ENCODE data around the gene BPIFA1. TPM values are rescaled to one million over a fixed set of nuclear protein-coding genes. Genes with fewer than 3 reads are reported as not detected.

Gene BPIFA1
- total and polyA plus RNA-seq, 2 donors = not detected

- H3K27ac ChIP-seq (ENCODE audit: low read depth) = no peak overlapping the region
- WGBS = 41% methylated on average over 6 of the region's 6 CpGs
- DNase-seq (ENCODE audit: extremely low spot score) = no peak
- H3K4me3 ChIP-seq (ENCODE audit: low read depth, low read length) = no peak overlapping the region
- no peaks in the 10 kb centered on the region for H3K36me3 ChIP-seq (ENCODE audit: insufficient read depth)
- no peaks in the 10 kb centered on the region for H3K4me1 ChIP-seq (ENCODE audit: insufficient read depth)
These were observed 6.0 kb upstream of the BPIFA1 start for GRCh38 chr20:33229843-33230242.

GRCh38 chr20:33231237-33231636, 4.6 kb upstream of the BPIFA1 start:
- Histone ChIP-seq H3K27ac (ENCODE audit: low read depth) (no peak overlapping the region), H3K4me3 (ENCODE audit: low read depth, low read length) (no peak overlapping the region), H3K36me3 (ENCODE audit: insufficient read depth) (no peaks in the 10 kb centered on the region), H3K4me1 (ENCODE audit: insufficient read depth) (no peaks in the 10 kb centered on the region)
- no peak for DNase-seq (ENCODE audit: extremely low spot score)
- 69% methylated on average over 7 of the region's 7 CpGs for WGBS

- DNase-seq (ENCODE audit: extremely low spot score) = no peak
- 22% methylated on average over 2 of the region's 2 CpGs for WGBS
- no peak overlapping the region for H3K27ac ChIP-seq (ENCODE audit: low read depth)
- no peak overlapping the region for H3K4me3 ChIP-seq (ENCODE audit: low read depth, low read length)
- no peaks in the 10 kb centered on the region for H3K36me3 ChIP-seq (ENCODE audit: insufficient read depth)
- H3K4me1 ChIP-seq (ENCODE audit: insufficient read depth) = no peaks in the 10 kb centered on the region
These were observed 3.2 kb upstream of the BPIFA1 start for GRCh38 chr20:33232486-33233072.

- Histone ChIP-seq H3K36me3 (ENCODE audit: insufficient read depth) (no peaks in the 10 kb centered on the region), H3K4me1 (ENCODE audit: insufficient read depth) (no peaks in the 10 kb centered on the region), H3K4me3 (ENCODE audit: low read depth, low read length) (no peak overlapping the region), H3K27ac (ENCODE audit: low read depth) (no peak overlapping the region)
- no peak for DNase-seq (ENCODE audit: extremely low spot score)
- WGBS = 26% methylated on average over 5 of the region's 5 CpGs
These were observed 2.5 kb upstream of the BPIFA1 start for GRCh38 chr20:33233129-33233774.

DNA sequence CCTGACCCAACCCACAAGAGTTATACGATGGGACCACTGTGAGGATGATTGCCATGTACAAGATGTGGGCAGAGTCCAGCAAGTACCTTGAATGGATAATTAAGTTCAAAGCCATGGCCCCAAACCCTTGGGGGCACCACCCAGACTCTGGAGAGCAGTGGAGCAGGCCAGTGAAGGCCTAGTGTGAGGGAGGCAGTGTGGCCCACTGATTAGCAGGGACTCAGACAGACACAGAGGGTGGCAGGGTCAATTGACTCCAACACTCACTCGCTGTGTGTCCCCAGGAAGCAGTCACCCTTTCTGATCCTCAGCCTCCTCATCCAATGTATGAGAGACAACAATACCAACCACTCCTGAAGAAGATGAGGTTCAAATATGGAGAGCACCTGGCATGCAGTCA, 1.7 kb upstream of the BPIFA1 start:
- Histone ChIP-seq H3K4me1 (ENCODE audit: insufficient read depth) (no peaks in the 10 kb centered on the region), H3K4me3 (ENCODE audit: low read depth, low read length) (no peak overlapping the region), H3K36me3 (ENCODE audit: insufficient read depth) (no peaks in the 10 kb centered on the region), H3K27ac (ENCODE audit: low read depth) (no peak overlapping the region)
- WGBS = 85% methylated on average over 2 of the region's 2 CpGs
- no peak for DNase-seq (ENCODE audit: extremely low spot score)

GRCh38 chr20:33236351-33236750, 555 bp downstream of the BPIFA1 start:
- no peak overlapping the region for H3K27ac ChIP-seq (ENCODE audit: low read depth)
- no peak overlapping the region for H3K4me3 ChIP-seq (ENCODE audit: low read depth, low read length)
- H3K36me3 ChIP-seq (ENCODE audit: insufficient read depth) = no peaks in the 10 kb centered on the region
- no peaks in the 10 kb centered on the region for H3K4me1 ChIP-seq (ENCODE audit: insufficient read depth)
- WGBS = 73% methylated on average over 1 of the region's 1 CpG
- no peak for DNase-seq (ENCODE audit: extremely low spot score)

- Histone ChIP-seq H3K36me3 (ENCODE audit: insufficient read depth) (no peaks in the 10 kb centered on the region), H3K4me1 (ENCODE audit: insufficient read depth) (no peaks in the 10 kb centered on the region), H3K4me3 (ENCODE audit: low read depth, low read length) (no peak overlapping the region), H3K27ac (ENCODE audit: low read depth) (no peak overlapping the region)
- no peak for DNase-seq (ENCODE audit: extremely low spot score)
- WGBS = 73% methylated on average over 6 of the region's 6 CpGs
These were observed 2.2 kb downstream of the BPIFA1 start for GRCh38 chr20:33237989-33238388.

- 52% methylated on average over 1 of the region's 1 CpG for WGBS
- Histone ChIP-seq H3K4me1 (ENCODE audit: insufficient read depth) (no peaks in the 10 kb centered on the region), H3K36me3 (ENCODE audit: insufficient read depth) (no peaks in the 10 kb centered on the region), H3K27ac (ENCODE audit: low read depth) (no peak overlapping the region), H3K4me3 (ENCODE audit: low read depth, low read length) (no peak overlapping the region)
- no peak for DNase-seq (ENCODE audit: extremely low spot score)
These were observed 3.6 kb downstream of the BPIFA1 start for GRCh38 chr20:33239418-33239817.

DNA sequence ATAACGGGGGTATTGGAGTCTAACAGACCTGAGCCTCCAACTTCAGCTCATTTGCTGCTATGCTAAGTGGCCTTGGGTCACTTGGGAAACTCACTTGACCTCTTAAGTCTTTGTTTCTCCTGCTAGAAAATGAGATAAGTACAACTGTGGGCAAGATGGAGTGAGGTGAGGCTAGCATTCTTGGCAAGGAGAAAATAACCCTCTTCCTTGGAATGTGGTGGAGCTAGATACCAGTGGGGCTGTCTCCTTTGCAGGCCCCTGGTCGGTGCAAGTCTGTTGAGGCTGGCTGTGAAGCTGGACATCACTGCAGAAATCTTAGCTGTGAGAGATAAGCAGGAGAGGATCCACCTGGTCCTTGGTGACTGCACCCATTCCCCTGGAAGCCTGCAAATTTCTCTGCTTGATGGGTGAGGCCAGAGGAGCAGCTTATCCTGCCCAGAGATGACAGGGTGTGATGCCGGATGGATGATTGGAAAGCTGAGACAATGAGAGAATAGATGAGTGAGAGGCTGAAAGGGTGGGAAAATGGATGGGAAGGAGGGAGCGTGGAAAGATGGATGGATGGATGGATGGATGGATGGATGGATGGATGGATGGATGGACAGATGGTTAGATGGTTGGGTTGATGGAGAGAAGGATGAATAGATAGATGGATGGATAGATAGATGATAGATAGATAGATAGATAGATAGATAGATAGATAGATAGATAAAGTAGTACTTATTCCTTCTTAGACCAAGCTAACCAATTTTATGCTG, 4.4 kb downstream of the BPIFA1 start:
- no peaks in the 10 kb centered on the region for H3K36me3 ChIP-seq (ENCODE audit: insufficient read depth)
- 70% methylated on average over 4 of the region's 4 CpGs for WGBS
- H3K4me3 ChIP-seq (ENCODE audit: low read depth, low read length) = no peak overlapping the region
- H3K27ac ChIP-seq (ENCODE audit: low read depth) = no peak overlapping the region
- DNase-seq (ENCODE audit: extremely low spot score) = no peak
- no peaks in the 10 kb centered on the region for H3K4me1 ChIP-seq (ENCODE audit: insufficient read depth)

GRCh38 chr20:33240923-33241322, 5.1 kb downstream of the BPIFA1 start:
- H3K36me3 ChIP-seq (ENCODE audit: insufficient read depth) = no peaks in the 10 kb centered on the region
- WGBS = 75% methylated on average over 5 of the region's 5 CpGs
- no peak for DNase-seq (ENCODE audit: extremely low spot score)
- no peak overlapping the region for H3K4me3 ChIP-seq (ENCODE audit: low read depth, low read length)
- no peak overlapping the region for H3K27ac ChIP-seq (ENCODE audit: low read depth)
- no peaks in the 10 kb centered on the region for H3K4me1 ChIP-seq (ENCODE audit: insufficient read depth)

DNA sequence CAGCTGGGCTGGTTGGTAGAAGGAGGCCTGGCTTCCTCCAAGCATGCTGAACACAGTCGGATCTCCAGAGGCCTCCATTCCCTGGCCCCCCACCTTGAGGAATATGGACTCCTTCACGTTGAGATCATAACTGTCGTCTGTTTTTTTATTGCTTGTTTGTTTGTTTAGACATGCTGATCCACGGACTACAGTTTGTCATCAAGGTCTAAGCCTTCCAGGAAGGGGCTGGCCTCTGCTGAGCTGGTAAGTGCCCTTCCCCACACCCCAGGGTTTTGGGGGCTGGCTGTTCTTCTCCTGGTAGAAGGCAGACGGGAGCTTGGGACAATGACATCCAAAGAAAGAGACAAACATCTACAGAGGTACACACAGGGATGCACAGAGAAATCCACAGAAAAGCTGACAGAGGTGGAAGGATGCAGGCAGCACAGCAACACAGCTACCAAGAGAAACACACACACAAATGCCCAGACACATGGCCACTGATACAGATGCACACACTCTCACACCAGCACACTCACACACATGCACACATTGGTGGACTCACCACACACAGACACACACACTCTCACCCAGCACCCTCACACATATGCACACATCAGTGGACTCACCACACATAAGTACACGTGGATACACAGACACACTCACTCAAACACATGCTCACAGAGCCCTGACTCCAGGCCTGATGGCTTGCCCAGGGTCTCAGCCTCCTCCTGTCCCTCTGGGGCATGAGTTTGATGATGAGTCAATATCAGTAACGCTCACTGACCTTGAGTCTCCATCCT, 6.7 kb downstream of the BPIFA1 start:
- H3K27ac ChIP-seq (ENCODE audit: low read depth) = no peak overlapping the region
- H3K4me3 ChIP-seq (ENCODE audit: low read depth, low read length) = no peak overlapping the region
- H3K4me1 ChIP-seq (ENCODE audit: insufficient read depth) = no peaks in the 10 kb centered on the region
- 51% methylated on average over 7 of the region's 7 CpGs for WGBS
- no peaks in the 10 kb centered on the region for H3K36me3 ChIP-seq (ENCODE audit: insufficient read depth)
- no peak for DNase-seq (ENCODE audit: extremely low spot score)

GRCh38 chr20:33246077-33246476, 10.3 kb downstream of the BPIFA1 start:
- 72% methylated on average over 3 of the region's 3 CpGs for WGBS
- Histone ChIP-seq H3K4me1 (ENCODE audit: insufficient read depth) (no peaks in the 10 kb centered on the region), H3K27ac (ENCODE audit: low read depth) (no peak overlapping the region), H3K4me3 (ENCODE audit: low read depth, low read length) (no peak overlapping the region), H3K36me3 (ENCODE audit: insufficient read depth) (no peaks in the 10 kb centered on the region)
- DNase-seq (ENCODE audit: extremely low spot score) = no peak

- no peak overlapping the region for H3K4me3 ChIP-seq (ENCODE audit: low read depth, low read length)
- H3K4me1 ChIP-seq (ENCODE audit: insufficient read depth) = no peaks in the 10 kb centered on the region
- H3K36me3 ChIP-seq (ENCODE audit: insufficient read depth) = no peaks in the 10 kb centered on the region
- H3K27ac ChIP-seq (ENCODE audit: low read depth) = no peak overlapping the region
- 85% methylated on average over 1 of the region's 1 CpG for WGBS
- no peak for DNase-seq (ENCODE audit: extremely low spot score)
These were observed 13.7 kb downstream of the BPIFA1 start for GRCh38 chr20:33249456-33249855.
